Neural progenitor cell (in vitro differentiated cells): ENCODE results near the gene RNF217.

Experiments
- EZH2 ChIP-seq: fragments of 200-600 bp; sonication (generic); IDR thresholded peaks from 2 replicates; pipeline ENCODE4 v1.6.1; 2017; ENCODE audit warnings: antibody characterized with exemption, mild to moderate bottlenecking, moderate library complexity
- EZH2phosphoT487 ChIP-seq: fragments of 200-600 bp; sonication (generic); IDR thresholded peaks from 2 replicates; pipeline ENCODE4 v1.6.1; 2017; ENCODE audit warnings: antibody characterized with exemption
- TF ChIP-seq, protein P1 (sequence below): fragments of 200-600 bp; sonication (generic); IDR thresholded peaks from 2 replicates; pipeline ENCODE4 v1.5.1; 2017; ENCODE audit warnings: antibody characterized with exemption, mild to moderate bottlenecking

DNA sequence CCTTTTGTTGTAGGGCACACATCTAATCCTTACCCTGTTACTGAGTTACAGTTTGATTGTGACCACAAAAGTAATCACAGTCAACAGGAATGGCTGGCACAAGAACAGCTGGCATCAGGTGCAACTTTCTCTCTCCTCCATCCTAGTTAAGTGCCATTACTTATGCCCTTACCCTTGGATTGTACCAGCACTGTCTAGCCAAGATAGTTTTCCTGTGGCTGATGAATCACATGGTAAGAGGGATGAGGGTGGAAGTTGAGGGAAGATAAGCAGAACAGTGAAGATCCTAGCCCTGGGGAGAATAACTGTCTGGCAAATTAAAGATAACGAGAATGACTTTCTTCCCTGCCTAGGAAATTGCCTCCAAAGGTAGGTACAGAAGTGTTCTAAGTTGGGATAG, 42.0 kb downstream of the RNF217 start:
- no peak for TF ChIP-seq EZH2phosphoT487
- no peak for TF ChIP-seq EZH2
- TF ChIP-seq, protein P1, sequence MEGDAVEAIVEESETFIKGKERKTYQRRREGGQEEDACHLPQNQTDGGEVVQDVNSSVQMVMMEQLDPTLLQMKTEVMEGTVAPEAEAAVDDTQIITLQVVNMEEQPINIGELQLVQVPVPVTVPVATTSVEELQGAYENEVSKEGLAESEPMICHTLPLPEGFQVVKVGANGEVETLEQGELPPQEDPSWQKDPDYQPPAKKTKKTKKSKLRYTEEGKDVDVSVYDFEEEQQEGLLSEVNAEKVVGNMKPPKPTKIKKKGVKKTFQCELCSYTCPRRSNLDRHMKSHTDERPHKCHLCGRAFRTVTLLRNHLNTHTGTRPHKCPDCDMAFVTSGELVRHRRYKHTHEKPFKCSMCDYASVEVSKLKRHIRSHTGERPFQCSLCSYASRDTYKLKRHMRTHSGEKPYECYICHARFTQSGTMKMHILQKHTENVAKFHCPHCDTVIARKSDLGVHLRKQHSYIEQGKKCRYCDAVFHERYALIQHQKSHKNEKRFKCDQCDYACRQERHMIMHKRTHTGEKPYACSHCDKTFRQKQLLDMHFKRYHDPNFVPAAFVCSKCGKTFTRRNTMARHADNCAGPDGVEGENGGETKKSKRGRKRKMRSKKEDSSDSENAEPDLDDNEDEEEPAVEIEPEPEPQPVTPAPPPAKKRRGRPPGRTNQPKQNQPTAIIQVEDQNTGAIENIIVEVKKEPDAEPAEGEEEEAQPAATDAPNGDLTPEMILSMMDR: no peak
